ENCODE data around the gene CDHR2.

CDHR2 gene

GRCh38 chr5:176548967-176549444, at the start of gene CDHR2:
Gene CDHR2 (plus strand): TSS chr5:176549342. CDS start chr5:176565353, 16,011 bp downstream.
- DNase-seq (ENCODE audit: low read depth in 2 of 2) = no peak

GRCh38 chr5:176500511-176500910, 48.6 kb upstream of the CDHR2 start:
- DNase-seq (ENCODE audit: low read depth in 2 of 2) = no peak

- DNase-seq (ENCODE audit: low read depth in 2 of 2) = peak; percentile 59 to 68
Observed at GRCh38 chr5:176501333-176501732, 47.8 kb upstream of the CDHR2 start.

GRCh38 chr5:176503496-176503895, 45.6 kb upstream of the CDHR2 start:
- no peak for DNase-seq (ENCODE audit: low read depth in 2 of 2)

- no peak for DNase-seq (ENCODE audit: low read depth in 2 of 2)
Observed at GRCh38 chr5:176507911-176508310, 41.2 kb upstream of the CDHR2 start.

- no peak for DNase-seq (ENCODE audit: low read depth in 2 of 2)
Observed at GRCh38 chr5:176508603-176509002, 40.5 kb upstream of the CDHR2 start.

- DNase-seq (ENCODE audit: low read depth in 2 of 2) = no peak
Observed at GRCh38 chr5:176513788-176514187, 35.4 kb upstream of the CDHR2 start.

GRCh38 chr5:176514244-176514950, 34.7 kb upstream of the CDHR2 start:
- DNase-seq (ENCODE audit: low read depth in 2 of 2) = no peak

- no peak for DNase-seq (ENCODE audit: low read depth in 2 of 2)
Observed at GRCh38 chr5:176515396-176515795, 33.7 kb upstream of the CDHR2 start.

- DNase-seq (ENCODE audit: low read depth in 2 of 2) = no peak
Observed at GRCh38 chr5:176517053-176517661, 32.0 kb upstream of the CDHR2 start.

GRCh38 chr5:176519810-176520720, 29.1 kb upstream of the CDHR2 start:
- DNase-seq (ENCODE audit: low read depth in 2 of 2) = no peak

- no peak for DNase-seq (ENCODE audit: low read depth in 2 of 2)
Observed at GRCh38 chr5:176521286-176521685, 27.9 kb upstream of the CDHR2 start.

GRCh38 chr5:176521699-176522263, 27.4 kb upstream of the CDHR2 start:
- DNase-seq (ENCODE audit: low read depth in 2 of 2) = no peak

- DNase-seq (ENCODE audit: low read depth in 2 of 2) = no peak
Observed at GRCh38 chr5:176524138-176524537, 25.0 kb upstream of the CDHR2 start.

GRCh38 chr5:176524987-176525386, 24.2 kb upstream of the CDHR2 start:
- no peak for DNase-seq (ENCODE audit: low read depth in 2 of 2)

GRCh38 chr5:176525677-176526076, 23.5 kb upstream of the CDHR2 start:
- no peak for DNase-seq (ENCODE audit: low read depth in 2 of 2)

- DNase-seq (ENCODE audit: low read depth in 2 of 2) = no peak
Observed at GRCh38 chr5:176526462-176526861, 22.7 kb upstream of the CDHR2 start.

- DNase-seq (ENCODE audit: low read depth in 2 of 2) = no peak
Observed at GRCh38 chr5:176527246-176528222, 21.6 kb upstream of the CDHR2 start.

GRCh38 chr5:176528301-176528700, 20.8 kb upstream of the CDHR2 start:
- no peak for DNase-seq (ENCODE audit: low read depth in 2 of 2)

- no peak for DNase-seq (ENCODE audit: low read depth in 2 of 2)
Observed at GRCh38 chr5:176528761-176529115, 20.4 kb upstream of the CDHR2 start.

All from fibroblast of skin of left biceps (primary cell).